Mesenchymal stem cell (in vitro differentiated cells and primary cell): ENCODE results near the gene ZNF559. TPM values are rescaled to one million over a fixed set of nuclear protein-coding genes. Genes with fewer than 3 reads are reported as not detected.
A peak's percentile ranks its signal among the peaks of the same experiment; 100 is the strongest.
"Not testable (repeated sequence)": the region's sequence is repeated elsewhere in the genome, so short reads cannot be mapped to it uniquely, and the experiment has no call there.

Experiments
- DNase-seq: peaks from one replicate; pipeline ENCODE4 v3.0.0-alpha.2; 2013
- H2AFZ ChIP-seq: one replicate; pipeline ENCODE4 v1.6.1; 2013; ENCODE audit warnings: low read depth, mild to moderate bottlenecking, control low read depth, inconsistent platforms, low read length, moderate library complexity
- H2AK5ac ChIP-seq: 2 replicates; pipeline ENCODE4 v1.6.1; 2013; ENCODE audit warnings: low read length, moderate library complexity, mild to moderate bottlenecking, inconsistent platforms; ENCODE audit not compliant: severe bottlenecking
- H2BK120ac ChIP-seq: one replicate; pipeline ENCODE4 v1.6.1; 2013; ENCODE audit warnings: low read depth, mild to moderate bottlenecking, inconsistent platforms, low read length, moderate library complexity
- H2BK12ac ChIP-seq, 2 experiments: one replicate each; pipeline ENCODE4 v1.6.1; 2013; ENCODE audit warnings: inconsistent platforms in 2 of 2, low read length in 2 of 2, mild to moderate bottlenecking in 2 of 2, moderate library complexity in 2 of 2, control low read depth in 1 of 2
- H2BK15ac ChIP-seq: one replicate; pipeline ENCODE4 v1.6.1; 2013; ENCODE audit warnings: mild to moderate bottlenecking, low read depth, inconsistent platforms; ENCODE audit not compliant: poor library complexity, severe bottlenecking
- H2BK5ac ChIP-seq: 2 replicates; pipeline ENCODE4 v1.6.1; 2013; ENCODE audit warnings: low read depth, mild to moderate bottlenecking, low read length, control low read depth, inconsistent platforms; ENCODE audit not compliant: poor library complexity, severe bottlenecking
- H3K14ac ChIP-seq, 2 experiments: one replicate each; pipeline ENCODE4 v1.6.1; 2013; ENCODE audit warnings: inconsistent platforms in 2 of 2, low read length in 2 of 2, control low read depth in 1 of 2, mild to moderate bottlenecking in 1 of 2, moderate library complexity in 1 of 2
- H3K18ac ChIP-seq, 2 experiments: one replicate each; pipeline ENCODE4 v1.6.1; 2013; ENCODE audit warnings: inconsistent platforms in 2 of 2, low read length in 2 of 2, control low read depth in 1 of 2, low read depth in 1 of 2, mild to moderate bottlenecking in 1 of 2
- H3K23ac ChIP-seq, 2 experiments: one replicate each; pipeline ENCODE4 v1.6.1; 2013; ENCODE audit warnings: inconsistent platforms in 2 of 2, low read length in 2 of 2, mild to moderate bottlenecking in 2 of 2, moderate library complexity in 2 of 2, control low read depth in 1 of 2
- H3K27ac ChIP-seq: 2 replicates; pipeline ENCODE4 v1.5.1; 2013; ENCODE audit warnings: mild to moderate bottlenecking, moderate library complexity, low read length, control low read depth, inconsistent platforms; ENCODE audit not compliant: poor library complexity, severe bottlenecking
- H3K27me3 ChIP-seq, 2 experiments: 2 replicates each; pipeline versions ENCODE4 v1.6.1 to v1.7.0; 2013; ENCODE audit warnings: low read length in 2 of 2, mild to moderate bottlenecking in 2 of 2, moderate library complexity in 2 of 2, control low read depth in 1 of 2, inconsistent platforms in 1 of 2; ENCODE audit not compliant: control insufficient read depth in 1 of 2, insufficient read depth in 1 of 2
- H3K36me3 ChIP-seq, 2 experiments: 2 replicates each; pipeline versions ENCODE4 v1.6.1 to v1.7.0; 2013; ENCODE audit warnings: low read length in 2 of 2, control low read depth in 1 of 2, inconsistent platforms in 1 of 2, low read depth in 1 of 2, mild to moderate bottlenecking in 1 of 2; ENCODE audit not compliant: insufficient read depth in 2 of 2, control insufficient read depth in 1 of 2
- H3K4ac ChIP-seq, 2 experiments: one replicate each; pipeline ENCODE4 v1.6.1; 2013; ENCODE audit warnings: inconsistent platforms in 2 of 2, low read length in 2 of 2, mild to moderate bottlenecking in 2 of 2, moderate library complexity in 2 of 2, control low read depth in 1 of 2, low read depth in 1 of 2
- H3K4me1 ChIP-seq: 2 replicates; pipeline ENCODE4 v1.6.1; 2013; ENCODE audit warnings: low read depth, low read length, control low read depth; ENCODE audit not compliant: control insufficient read depth, insufficient read depth
- H3K4me2 ChIP-seq: 2 replicates; pipeline ENCODE4 v1.6.1; 2013; ENCODE audit warnings: low read length, mild to moderate bottlenecking, inconsistent platforms; ENCODE audit not compliant: poor library complexity, severe bottlenecking
- H3K4me3 ChIP-seq, 2 experiments: 2 replicates each; pipeline versions ENCODE4 v1.5.1 to v1.7.0; 2013; ENCODE audit warnings: low read length in 2 of 2, mild to moderate bottlenecking in 2 of 2, control low read depth in 1 of 2, low read depth in 1 of 2; ENCODE audit not compliant: insufficient read depth in 1 of 2
- H3K79me1 ChIP-seq: replicated peaks from 2 replicates; pipeline ENCODE4 v1.6.1; 2013; ENCODE audit warnings: mild to moderate bottlenecking, control low read depth, low read length, inconsistent platforms; ENCODE audit not compliant: poor library complexity, severe bottlenecking
- H3K9ac ChIP-seq: 2 replicates; pipeline ENCODE4 v1.7.0; 2013; ENCODE audit warnings: mild to moderate bottlenecking, low read length, moderate library complexity
- H3K9me3 ChIP-seq: 2 replicates; pipeline ENCODE4 v1.7.0; 2013; ENCODE audit warnings: mild to moderate bottlenecking, low read length; ENCODE audit not compliant: control insufficient read depth
- H4K8ac ChIP-seq: one replicate; pipeline ENCODE4 v1.6.1; 2013; ENCODE audit warnings: inconsistent platforms, mild to moderate bottlenecking, low read length, moderate library complexity
- H4K91ac ChIP-seq: one replicate; pipeline ENCODE4 v1.6.1; 2013; ENCODE audit warnings: mild to moderate bottlenecking, low read length, inconsistent platforms
- WGBS: methylation state at CpG from one replicate; pipeline ENCODE4 v1.1.7; 2013; ENCODE audit warnings: mixed read lengths; 5-methylcytosine and 5-hydroxymethylcytosine counted together
- polyA plus RNA-seq, 2 experiments: library from polyadenylated mRNA; stranded (reverse); fragments of 200-250 nt; gene quantifications; one replicate each; pipeline ENCODE4 v1.2.3, GENCODE V29; 2013

The ZNF559 gene
- polyA plus RNA-seq (2013, experiment 1 of 2) = 8.9 TPM
- polyA plus RNA-seq (2013, experiment 2 of 2) = 9.0 TPM

DNA sequence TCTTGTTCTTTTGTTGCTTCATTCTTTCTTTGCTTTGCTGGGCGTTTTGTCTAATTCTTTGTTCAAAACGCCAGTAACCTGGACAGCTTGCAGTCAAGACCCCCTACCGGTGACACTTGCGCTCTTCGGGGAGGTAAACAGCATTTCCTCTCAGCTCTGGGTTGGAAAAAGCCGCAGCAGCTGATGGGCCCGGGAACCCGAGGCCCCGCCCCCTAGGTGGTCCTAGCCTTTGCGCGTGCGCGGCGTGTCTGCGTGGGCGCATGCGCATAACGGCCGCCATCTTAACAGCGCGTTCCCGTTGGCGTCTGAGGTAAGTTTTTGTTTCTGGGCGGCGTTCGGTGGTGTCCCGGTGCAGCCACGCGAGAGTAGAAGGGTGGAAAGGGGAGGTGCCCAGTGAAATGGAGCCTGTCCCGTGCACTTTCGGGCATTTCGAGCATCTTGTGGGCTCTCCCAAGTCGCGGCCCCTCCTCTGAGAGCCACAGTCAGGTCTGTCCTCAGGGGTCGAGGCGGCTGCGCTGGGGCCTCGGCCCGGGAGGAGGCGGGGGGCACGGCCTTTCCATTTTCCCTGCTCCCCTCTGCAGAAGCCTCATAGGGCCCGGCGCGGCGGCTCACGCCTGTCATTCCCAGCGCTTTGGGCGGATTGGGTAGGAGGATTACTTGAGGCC is at the start of gene ZNF559:
ZNF559 (plus strand) TSS at position 261 of the 665 bp plus-strand sequence. CDS start 14,371 bp downstream, outside the sequence.
- no peak within 1 kb of the TSS for H2BK12ac ChIP-seq
- peak within 1 kb of the TSS; percentile 97 for H4K8ac ChIP-seq
- peak within 1 kb of the TSS; percentile 43 for H4K91ac ChIP-seq
- H3K79me1 ChIP-seq = peaks cover 17% of the 10 kb centered on the region
- H3K4me2 ChIP-seq = peak within 1 kb of the TSS; percentile 81
- H2AFZ ChIP-seq = peak within 1 kb of the TSS; percentile 71
- H3K9me3 ChIP-seq = peaks cover 44% of the 10 kb centered on the region
- peak within 1 kb of the TSS; percentile 58 for H2BK5ac ChIP-seq
- peaks cover 19 to 25% of the 10 kb centered on the region in 2 experiments for H3K36me3 ChIP-seq
- H2AK5ac ChIP-seq = peak within 1 kb of the TSS; percentile 13
- peaks cover 2% of the 10 kb centered on the region for H3K4me1 ChIP-seq
- H3K23ac ChIP-seq = no peak within 1 kb of the TSS
- H3K14ac ChIP-seq = peak within 1 kb of the TSS in 1 of 2 experiments; percentile 26
- no peaks in the 10 kb centered on the region for H3K27me3 ChIP-seq
- DNase-seq = peak; percentile 96
- H3K27ac ChIP-seq = peak within 1 kb of the TSS; percentile 94
- peak within 1 kb of the TSS; percentile 73 to 93 for H3K4me3 ChIP-seq
- H3K9ac ChIP-seq = peak within 1 kb of the TSS; percentile 93
- under 1% methylated on average over 43 of the region's 48 CpGs for WGBS
- peak within 1 kb of the TSS; percentile 37 to 53 for H3K4ac ChIP-seq
- no peak within 1 kb of the TSS for H2BK120ac ChIP-seq
- H3K18ac ChIP-seq = peak within 1 kb of the TSS; percentile 61 to 70
- H2BK15ac ChIP-seq = no peak within 1 kb of the TSS

DNA sequence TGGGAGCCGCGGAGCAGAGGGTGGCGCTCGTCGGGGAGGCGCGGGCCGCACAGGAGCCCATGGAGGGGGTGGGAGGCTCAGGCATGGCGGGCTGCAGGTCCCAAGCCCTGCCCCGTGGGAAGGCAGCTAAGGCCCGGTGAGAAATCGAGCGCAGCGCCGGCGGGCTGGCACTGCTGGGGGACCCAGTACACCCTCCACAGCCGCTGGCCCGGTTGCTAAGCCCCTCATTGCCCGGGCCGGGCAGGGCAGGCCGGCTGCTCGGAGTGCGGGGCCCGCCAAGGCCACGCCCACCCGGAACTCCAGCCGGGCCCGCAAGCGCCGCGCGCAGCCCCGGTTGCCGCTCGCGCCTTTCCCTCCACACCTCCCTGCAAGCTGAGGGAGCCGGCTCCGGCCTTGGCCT is 40.5 kb upstream of the ZNF559 start:
- not testable (repeated sequence) for H2BK15ac ChIP-seq, H2BK5ac ChIP-seq, H3K4me2 ChIP-seq, H3K4ac ChIP-seq, DNase-seq, H3K27me3 ChIP-seq, H3K4me3 ChIP-seq, H3K23ac ChIP-seq, H4K8ac ChIP-seq, H3K14ac ChIP-seq, H4K91ac ChIP-seq, H3K4me1 ChIP-seq, H3K9ac ChIP-seq, H3K79me1 ChIP-seq, H3K36me3 ChIP-seq, H3K18ac ChIP-seq, H2BK12ac ChIP-seq, H2BK120ac ChIP-seq, H2AK5ac ChIP-seq, H3K27ac ChIP-seq, H2AFZ ChIP-seq
- peaks cover 54% of the 10 kb centered on the region for H3K9me3 ChIP-seq
- 94% methylated on average over 35 of the region's 38 CpGs for WGBS

DNA sequence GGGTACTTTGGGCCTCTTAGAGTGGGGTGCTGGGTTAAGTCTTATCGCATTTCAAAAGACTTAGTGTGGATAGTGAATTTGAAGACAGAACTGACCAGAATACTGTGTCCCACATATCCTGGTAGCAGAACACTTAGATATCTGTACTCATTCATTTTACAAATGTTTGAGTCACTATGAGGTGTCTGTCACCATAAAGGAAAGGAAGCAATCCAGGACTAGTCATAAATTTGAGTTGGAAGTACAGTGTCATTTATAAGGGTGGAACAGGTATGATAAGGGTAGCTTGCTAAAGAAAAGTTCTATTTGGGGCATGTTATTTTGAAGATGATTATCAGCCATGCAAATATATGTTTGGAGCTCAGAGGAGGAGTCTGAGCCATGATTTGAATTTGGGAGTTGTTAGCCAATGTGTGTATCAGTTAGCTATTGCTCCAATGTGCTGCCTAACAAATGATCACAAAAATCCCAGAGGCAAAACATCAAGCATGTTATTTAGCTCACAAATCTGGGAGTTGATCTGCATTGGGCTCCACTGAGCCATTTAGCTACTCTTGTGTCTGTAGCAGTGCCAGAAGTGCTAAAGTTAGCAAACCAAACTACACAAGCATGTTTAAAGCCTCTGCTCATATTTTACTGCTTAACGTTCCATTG is 34.6 kb upstream of the ZNF559 start:
- Histone ChIP-seq H3K4me2 (no peak overlapping the region), H2BK12ac (no peak overlapping the region), H3K4ac (no peak overlapping the region), H3K4me1 (no peaks in the 10 kb centered on the region), H2BK15ac (no peak overlapping the region), H3K9me3 (peaks cover 81% of the 10 kb centered on the region), H2BK120ac (no peak overlapping the region), H3K4me3 (peak overlapping the region in 1 of 2 experiments; percentile 33), H3K18ac (no peak overlapping the region), H3K23ac (no peak overlapping the region), H2AFZ (no peak overlapping the region), H3K27ac (no peak overlapping the region), H3K9ac (no peak overlapping the region), H2AK5ac (no peak overlapping the region), H4K91ac (no peak overlapping the region), H3K79me1 (peaks cover 9% of the 10 kb centered on the region), H3K14ac (no peak overlapping the region), H4K8ac (no peak overlapping the region), H2BK5ac (no peak overlapping the region), H3K36me3 (peaks cover 8 to 29% of the 10 kb centered on the region in 2 experiments), H3K27me3 (no peaks in the 10 kb centered on the region)
- WGBS = 100% methylated on average over 2 of the region's 2 CpGs
- DNase-seq = no peak

DNA sequence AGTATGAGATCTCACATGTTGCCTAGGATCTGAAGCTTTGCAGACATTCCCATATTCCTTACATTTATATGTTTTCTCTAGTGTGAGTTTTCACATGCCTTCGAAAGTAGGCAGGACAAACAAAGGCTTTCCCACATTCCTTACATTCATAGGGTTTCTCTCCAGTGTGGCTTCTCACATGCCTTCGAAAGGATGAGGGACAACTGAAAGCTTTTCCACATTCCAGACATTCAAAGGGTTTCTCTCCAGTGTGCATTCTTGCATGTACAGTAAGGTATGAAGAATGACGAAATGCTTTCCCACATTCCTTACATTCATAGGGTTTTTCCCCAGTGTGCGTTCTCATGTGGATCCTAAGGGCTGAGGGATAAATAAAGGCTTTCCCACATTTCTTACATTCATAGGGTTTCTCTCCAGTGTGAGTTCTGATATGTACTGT is 28.5 kb upstream of the ZNF559 start:
- Histone ChIP-seq H2AFZ (no peak overlapping the region), H2BK12ac (no peak overlapping the region), H3K36me3 (peaks cover 30 to 73% of the 10 kb centered on the region in 2 experiments), H2AK5ac (no peak overlapping the region), H3K27ac (no peak overlapping the region), H3K23ac (no peak overlapping the region), H2BK15ac (no peak overlapping the region), H3K9me3 (peaks cover 97% of the 10 kb centered on the region), H3K4ac (no peak overlapping the region), H3K4me2 (no peak overlapping the region), H4K8ac (no peak overlapping the region), H2BK120ac (no peak overlapping the region), H3K79me1 (peaks cover 17% of the 10 kb centered on the region), H3K14ac (no peak overlapping the region), H3K27me3 (no peaks in the 10 kb centered on the region), H2BK5ac (no peak overlapping the region), H4K91ac (no peak overlapping the region), H3K4me3 (peak overlapping the region in 1 of 2 experiments; percentile 52), H3K9ac (no peak overlapping the region), H3K4me1 (no peaks in the 10 kb centered on the region), H3K18ac (no peak overlapping the region)
- 100% methylated on average over 2 of the region's 4 CpGs for WGBS
- DNase-seq = no peak
